Fibroblast of villous mesenchyme (primary cell): ENCODE results near the gene PCDHGB3. TPM values are rescaled to one million over a fixed set of nuclear protein-coding genes. Genes with fewer than 3 reads are reported as not detected.

Source experiments
- DNase-seq: peaks from one replicate; pipeline ENCODE4 v3.0.0-alpha.2; 2010; ENCODE audit warnings: low read depth
- H3K4me3 ChIP-seq: 2 replicates; pipeline ENCODE4 v1.5.1; 2011; ENCODE audit warnings: low read depth, mild to moderate bottlenecking, low read length
- CTCF ChIP-seq: IDR thresholded peaks from 2 replicates; pipeline ENCODE4 v1.5.1; 2012; ENCODE audit warnings: low read depth, mild to moderate bottlenecking, low read length; ENCODE audit not compliant: insufficient read depth
- total RNA-seq: library from RNA; depleted of rRNA; stranded (reverse); fragments of >200 nt; gene quantifications from 2 replicates; pipeline ENCODE4 v1.2.3, GENCODE V29; 2012

PCDHGB3 gene
- total RNA-seq, 1 donor: 3.9 TPM

GRCh38 chr5:141349917-141350619 is 20.0 kb upstream of the PCDHGB3 start, which contains the start of gene PCDHGB1:
Gene PCDHGB1 (plus strand): TSS chr5:141350099. CDS start chr5:141350261, 162 bp downstream.
- TF ChIP-seq CTCF: peak; percentile 59
- peak within 1 kb of the TSS; percentile 24 for H3K4me3 ChIP-seq
- DNase-seq: peak; percentile 52

DNA sequence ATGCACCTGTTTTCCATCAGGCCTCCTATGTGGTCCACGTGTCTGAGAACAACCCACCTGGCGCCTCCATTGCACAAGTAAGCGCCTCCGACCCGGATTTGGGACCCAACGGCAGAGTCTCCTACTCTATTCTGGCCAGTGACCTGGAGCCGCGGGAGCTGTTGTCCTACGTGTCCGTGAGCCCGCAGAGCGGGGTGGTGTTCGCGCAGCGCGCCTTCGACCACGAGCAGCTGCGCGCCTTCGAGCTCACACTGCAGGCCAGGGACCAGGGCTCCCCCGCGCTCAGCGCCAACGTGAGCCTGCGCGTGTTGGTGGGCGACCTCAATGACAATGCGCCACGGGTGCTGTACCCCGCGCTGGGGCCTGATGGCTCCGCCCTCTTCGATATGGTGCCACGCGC is 18.5 kb upstream of the PCDHGB3 start:
- no peak overlapping the region for H3K4me3 ChIP-seq
- TF ChIP-seq CTCF: no peak
- no peak for DNase-seq

DNA sequence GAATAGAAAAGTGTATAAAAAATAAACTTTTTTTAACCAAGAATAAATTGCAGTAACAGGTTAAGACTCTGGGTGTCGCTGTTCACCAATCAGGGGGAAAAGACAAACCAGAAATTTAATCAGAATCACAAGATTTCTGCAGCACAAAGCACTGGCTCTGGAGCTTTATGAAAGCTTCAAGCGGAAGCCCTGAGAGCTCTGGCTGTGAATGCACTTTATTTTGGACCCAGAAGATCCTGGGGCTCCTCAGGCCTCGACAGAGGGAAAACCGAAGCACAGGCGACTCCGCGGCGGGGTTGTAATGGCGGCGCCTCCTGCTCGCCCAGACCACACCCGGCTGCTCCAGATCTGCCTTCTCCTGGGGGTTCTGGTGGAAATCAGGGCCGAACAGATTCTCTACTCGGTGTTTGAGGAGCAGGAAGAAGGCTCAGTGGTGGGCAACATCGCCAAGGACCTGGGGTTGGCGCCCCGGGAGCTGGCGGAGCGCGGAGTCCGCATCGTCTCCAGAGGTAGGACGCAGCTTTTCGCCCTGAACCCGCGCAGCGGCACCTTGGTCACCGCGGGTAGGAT is 15.1 kb upstream of the PCDHGB3 start, which contains the start of gene PCDHGA4:
Gene PCDHGA4, plus strand, starts transcription at position 122 of the 570 bp plus-strand sequence. Its CDS starts 87 bp downstream, at position 209.
- H3K4me3 ChIP-seq: peak within 1 kb of the TSS; percentile 53
- DNase-seq: peak; percentile 33
- peak; percentile 60 for TF ChIP-seq CTCF

DNA sequence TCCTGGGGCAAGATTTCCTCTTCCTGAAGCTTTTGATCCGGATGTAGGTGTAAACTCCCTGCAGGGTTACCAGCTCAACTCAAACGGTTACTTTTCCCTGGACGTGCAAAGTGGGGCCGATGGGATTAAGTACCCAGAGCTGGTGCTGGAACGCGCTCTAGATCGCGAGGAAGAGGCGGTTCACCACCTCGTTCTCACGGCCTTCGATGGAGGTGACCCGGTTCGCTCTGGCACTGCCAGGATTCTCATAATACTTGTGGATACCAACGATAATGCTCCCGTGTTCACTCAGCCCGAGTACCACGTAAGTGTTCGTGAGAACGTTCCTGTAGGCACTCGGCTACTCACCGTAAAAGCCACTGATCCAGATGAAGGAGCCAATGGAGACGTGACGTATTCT is 14.4 kb upstream of the PCDHGB3 start:
- DNase-seq: no peak
- TF ChIP-seq CTCF: no peak
- H3K4me3 ChIP-seq: peak overlapping the region; percentile 53

DNA sequence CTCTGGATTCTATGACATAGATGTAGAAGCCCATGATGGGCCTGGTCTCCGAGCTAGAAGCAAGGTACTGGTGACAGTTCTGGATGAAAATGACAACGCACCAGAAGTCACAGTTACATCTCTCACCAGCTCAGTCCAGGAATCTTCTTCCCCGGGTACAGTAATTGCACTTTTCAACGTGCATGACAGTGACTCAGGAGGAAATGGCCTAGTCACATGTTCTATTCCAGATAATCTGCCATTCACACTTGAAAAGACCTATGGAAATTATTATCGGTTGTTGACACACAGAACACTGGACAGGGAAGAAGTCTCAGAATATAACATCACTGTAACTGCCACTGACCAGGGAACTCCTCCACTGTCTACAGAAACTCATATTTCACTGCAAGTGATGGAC is 13.9 kb upstream of the PCDHGB3 start:
- no peak for TF ChIP-seq CTCF
- DNase-seq: no peak
- no peak overlapping the region for H3K4me3 ChIP-seq

DNA sequence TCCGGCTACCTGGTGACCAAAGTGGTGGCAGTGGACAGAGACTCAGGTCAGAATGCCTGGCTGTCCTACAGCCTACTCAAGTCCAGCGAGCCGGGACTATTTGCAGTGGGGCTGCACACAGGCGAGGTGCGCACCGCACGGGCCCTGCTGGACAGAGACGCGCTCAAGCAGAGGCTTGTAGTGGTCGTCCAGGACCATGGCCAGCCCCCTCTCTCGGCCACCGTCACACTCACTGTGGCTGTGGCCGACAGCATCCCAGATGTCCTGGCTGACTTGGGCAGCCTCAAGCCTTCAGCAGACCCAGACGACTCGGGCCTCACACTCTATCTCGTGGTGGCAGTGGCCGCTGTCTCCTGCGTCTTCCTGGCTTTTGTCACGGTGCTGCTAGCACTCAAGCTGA is 13.1 kb upstream of the PCDHGB3 start:
- no peak for TF ChIP-seq CTCF
- H3K4me3 ChIP-seq: no peak overlapping the region
- DNase-seq: no peak
